GM12892 (cell line): ENCODE results near the gene NRXN3.

Experiments
- POLR2A ChIP-seq: IDR thresholded peaks from 2 replicates; pipeline ENCODE4 v1.6.1; 2011; ENCODE audit warnings: low read depth, low read length, control low read depth
- POLR2AphosphoS5 ChIP-seq: IDR thresholded peaks from 2 replicates; pipeline ENCODE4 v1.6.1; 2011; ENCODE audit warnings: low read depth, low read length, control low read depth

DNA sequence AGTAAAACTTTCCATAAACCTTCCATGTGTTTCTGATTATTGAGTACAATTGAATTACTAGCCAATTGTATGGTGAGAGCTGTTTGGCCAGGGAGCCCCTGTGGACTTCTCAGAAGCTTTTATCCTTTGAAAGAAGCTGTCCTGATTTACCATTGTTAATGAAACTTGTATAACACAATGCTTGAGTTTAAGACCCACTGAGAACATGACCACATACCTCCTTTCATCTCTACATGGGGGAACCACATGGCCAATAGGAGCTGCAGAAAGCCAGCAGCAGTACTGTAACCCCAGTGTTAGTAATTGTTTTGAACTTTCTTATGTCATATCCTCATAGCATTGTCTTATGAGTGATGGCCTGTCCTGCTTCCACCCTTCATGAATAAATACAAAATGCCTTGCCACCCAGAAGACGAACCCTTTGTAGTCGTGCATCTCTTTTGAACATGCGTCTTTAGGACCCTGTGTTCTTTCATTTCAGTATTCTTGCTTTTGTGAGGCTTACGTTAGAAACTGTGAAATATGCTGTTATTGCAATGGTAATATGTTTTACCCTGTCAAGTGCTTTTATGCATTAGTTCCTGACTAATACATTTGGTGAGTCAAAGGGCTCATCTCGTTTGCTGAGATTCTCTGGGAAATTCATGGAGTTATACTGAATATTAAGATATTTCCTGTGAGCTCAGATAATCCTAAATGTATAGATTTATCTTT, 815.7 kb downstream of the NRXN3 start:
- TF ChIP-seq POLR2A (no peak), POLR2AphosphoS5 (no peak)
